Inflammatory macrophage treated with lipopolysaccharide for 4 hours (primary cell): ENCODE measurements around the gene TGM2.

ENCODE experiments used
- DNase-seq: peaks from one replicate; pipeline ENCODE4 v3.0.0-alpha.2; 2020

The TGM2 gene

DNA sequence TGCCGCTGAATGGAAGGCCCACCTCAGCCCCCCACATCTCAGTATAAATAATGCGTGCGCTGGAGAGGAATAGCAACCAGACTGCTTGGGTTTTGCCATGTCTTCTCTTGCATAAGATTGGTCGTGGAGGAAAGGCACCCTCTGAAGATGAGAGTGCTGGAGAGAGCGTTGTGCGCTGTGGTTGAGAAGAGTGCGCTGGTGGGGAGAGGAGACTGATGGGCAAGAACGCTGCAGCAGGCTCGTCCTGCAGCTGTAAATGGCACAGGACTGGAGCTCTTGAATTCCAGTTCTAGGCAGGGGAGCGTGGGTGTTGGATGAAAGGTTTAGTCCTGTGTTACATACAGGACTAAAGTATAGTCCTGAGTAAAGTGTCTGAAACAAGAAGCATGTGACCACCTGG is 80.0 kb downstream of the TGM2 start:
- no peak for DNase-seq

DNA sequence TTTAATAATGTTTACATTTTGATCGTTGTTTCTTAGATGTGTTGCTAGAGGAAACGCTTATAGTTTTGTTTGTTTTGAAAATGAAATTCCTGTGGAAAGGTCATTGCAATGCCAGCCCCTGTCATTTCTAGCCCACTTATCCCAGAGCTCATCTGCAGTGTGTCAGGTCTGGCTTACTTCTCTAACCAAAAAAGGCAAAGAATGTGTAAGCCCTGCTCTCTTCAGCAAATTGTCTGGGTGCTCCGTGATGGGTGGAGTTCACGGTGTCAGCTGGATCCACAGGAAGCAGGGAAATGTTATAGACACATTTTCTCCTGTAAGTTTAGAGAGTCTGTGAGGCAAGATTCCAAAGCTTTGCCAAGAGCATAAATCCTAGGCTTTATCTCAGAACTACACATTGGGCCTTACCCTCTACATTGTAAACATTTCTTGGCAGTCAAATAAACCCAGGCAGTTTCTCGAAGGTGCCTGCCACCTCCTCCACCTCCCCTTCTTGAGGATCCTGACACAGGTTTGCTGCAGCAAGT is 80.6 kb downstream of the TGM2 start:
- no peak for DNase-seq

DNA sequence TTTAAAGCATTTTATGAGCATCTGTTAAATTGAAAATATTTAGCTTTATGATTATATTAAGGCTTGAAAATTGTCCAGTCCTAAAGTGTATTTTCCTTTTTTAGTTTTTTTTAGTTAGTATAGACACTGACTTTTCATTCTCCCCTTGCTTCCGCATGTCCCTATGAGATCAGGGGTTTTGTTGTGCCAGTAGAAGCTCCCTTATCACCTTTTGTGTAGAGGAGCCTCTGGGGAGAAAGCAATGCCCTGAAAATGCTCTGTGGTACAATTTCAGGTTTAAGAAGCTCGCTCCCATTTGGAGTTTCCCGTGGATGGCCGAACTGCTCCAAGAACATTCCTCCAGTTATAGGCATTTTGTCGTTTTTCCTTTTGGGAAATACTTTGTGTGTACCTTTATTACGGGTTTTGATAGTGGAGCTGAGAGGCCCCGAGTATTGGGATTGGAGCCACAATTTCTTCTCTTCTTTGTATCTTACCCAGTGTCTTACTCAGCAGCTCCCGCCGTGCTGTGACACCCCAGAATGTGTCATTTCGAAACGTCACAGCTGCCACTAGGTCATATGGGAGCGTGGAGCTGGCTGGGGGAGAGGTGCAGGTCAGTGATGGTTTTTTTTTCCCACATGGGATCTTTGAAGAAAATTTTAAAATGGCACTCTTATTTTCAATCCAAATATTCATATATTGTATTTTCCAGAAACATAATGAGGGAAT is 81.6 kb downstream of the TGM2 start:
- no peak for DNase-seq

DNA sequence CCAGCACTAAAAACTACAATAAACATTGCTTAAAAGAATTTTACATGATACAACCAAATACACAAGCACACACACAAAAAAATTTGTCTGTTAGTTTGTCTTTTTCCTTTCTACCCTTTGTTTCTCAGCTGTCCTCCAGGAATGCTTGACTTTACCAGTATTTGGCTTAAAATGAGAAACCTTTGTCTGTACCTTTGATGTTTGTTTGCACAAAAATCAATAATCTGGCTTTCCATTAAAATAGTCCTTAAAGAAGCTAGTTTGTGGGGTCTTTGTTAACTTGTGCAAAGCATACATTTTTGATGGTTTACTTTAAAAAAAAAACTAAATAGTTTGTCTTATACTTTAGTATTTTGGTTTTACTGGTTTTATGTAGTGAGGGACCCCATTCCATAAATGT is 82.2 kb downstream of the TGM2 start:
- DNase-seq, result no peak

DNA sequence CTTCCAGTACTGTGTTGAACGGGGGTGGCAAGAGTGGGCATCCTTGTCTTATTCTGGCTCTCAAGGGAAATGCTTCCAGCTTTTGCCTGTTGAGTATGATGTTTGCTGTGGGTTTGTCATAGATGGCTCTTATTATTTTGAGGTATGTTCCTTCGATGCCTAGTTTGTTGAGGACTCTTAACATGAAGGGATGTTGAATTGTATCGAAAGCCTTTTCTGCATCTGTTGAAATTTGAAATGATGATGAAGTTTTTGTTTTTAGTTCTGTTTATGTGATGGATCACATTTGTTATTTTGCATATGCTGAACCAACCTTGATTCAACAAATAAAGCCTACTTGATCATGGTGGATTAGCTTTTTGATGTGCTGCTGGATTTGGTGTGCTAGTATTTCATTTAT is 83.5 kb downstream of the TGM2 start:
- no peak for DNase-seq

DNA sequence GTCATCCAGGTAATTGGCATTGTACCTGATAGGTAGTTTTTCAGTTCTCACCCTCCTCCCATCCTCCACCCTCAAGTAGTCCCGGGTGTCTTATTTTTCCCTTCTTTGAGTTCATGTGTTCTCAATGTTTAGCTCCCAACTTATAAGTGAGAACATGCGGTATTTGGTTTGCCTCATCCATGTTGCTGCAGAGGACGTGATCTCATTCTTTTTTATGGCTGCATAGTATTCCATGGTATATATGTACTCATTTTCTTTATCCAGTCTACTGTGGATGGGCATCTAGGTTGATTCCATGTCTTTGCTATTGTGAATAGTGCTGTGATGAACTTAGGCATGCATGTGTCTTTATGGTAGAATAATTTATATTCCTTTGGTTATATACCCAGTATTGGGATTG is 85.7 kb downstream of the TGM2 start:
- DNase-seq, result no peak

DNA sequence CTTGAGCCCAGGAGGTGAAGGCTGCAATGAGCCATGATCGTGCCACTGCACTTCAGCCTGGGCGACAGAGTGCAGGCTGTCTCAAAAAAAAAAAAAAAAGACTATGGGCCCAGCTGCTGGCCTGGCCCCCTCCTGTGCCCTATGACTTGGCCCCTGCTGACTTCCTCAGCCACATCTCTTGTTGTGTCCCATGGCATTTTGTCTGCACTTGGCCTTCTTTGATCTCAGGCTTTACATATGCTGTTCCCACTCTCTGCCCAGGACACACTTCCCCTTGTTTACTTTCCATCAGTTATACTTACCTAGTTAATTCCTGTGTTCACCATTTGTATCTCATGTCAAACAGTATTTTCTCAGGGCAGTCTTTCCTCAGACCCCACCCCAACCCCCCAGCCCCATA is 87.0 kb downstream of the TGM2 start:
- peak; percentile 26 for DNase-seq
